ENCODE results near the gene CCDC107.
"Not testable (repeated sequence)": the region's sequence is repeated elsewhere in the genome, so short reads cannot be mapped to it uniquely, and the experiment has no call there.

CCDC107 gene

GRCh38 chr9:35636135-35636876, 21.8 kb upstream of the CCDC107 start:
- in situ Hi-C loops (cut with HindIII; ENCODE audit: low pct_ligation_motif_present, low pct_unique_long_range_greater_than_20kb, low sequenced_read_pairs), result no loop called here
- no peak for DNase-seq

GRCh38 chr9:35636877-35637246, 21.2 kb upstream of the CCDC107 start:
- DNase-seq; in situ Hi-C loops (cut with HindIII; ENCODE audit: low pct_ligation_motif_present, low pct_unique_long_range_greater_than_20kb, low sequenced_read_pairs): not testable (repeated sequence)

- in situ Hi-C loops (cut with HindIII; ENCODE audit: low pct_ligation_motif_present, low pct_unique_long_range_greater_than_20kb, low sequenced_read_pairs), result not testable (repeated sequence)
Measured at GRCh38 chr9:35637427-35637955, 20.6 kb upstream of the CCDC107 start.

GRCh38 chr9:35638751-35639150, 19.3 kb upstream of the CCDC107 start:
- in situ Hi-C loops (cut with HindIII; ENCODE audit: low pct_ligation_motif_present, low pct_unique_long_range_greater_than_20kb, low sequenced_read_pairs); DNase-seq: not testable (repeated sequence)

More at GRCh38 chr9:35637427-35637955, 20.6 kb upstream of the CCDC107 start:
- DNase-seq, result not testable (repeated sequence)

- in situ Hi-C loops (cut with HindIII; ENCODE audit: low pct_ligation_motif_present, low pct_unique_long_range_greater_than_20kb, low sequenced_read_pairs), result not testable (repeated sequence)
Measured at GRCh38 chr9:35639225-35639624, 18.9 kb upstream of the CCDC107 start.

GRCh38 chr9:35639631-35640030, 18.5 kb upstream of the CCDC107 start:
- no peak for DNase-seq
- in situ Hi-C loops (cut with HindIII; ENCODE audit: low pct_ligation_motif_present, low pct_unique_long_range_greater_than_20kb, low sequenced_read_pairs), result no loop called here

More at GRCh38 chr9:35639225-35639624, 18.9 kb upstream of the CCDC107 start:
- DNase-seq, result not testable (repeated sequence)

- in situ Hi-C loops (cut with HindIII; ENCODE audit: low pct_ligation_motif_present, low pct_unique_long_range_greater_than_20kb, low sequenced_read_pairs); DNase-seq: not testable (repeated sequence)
Measured at GRCh38 chr9:35640431-35640830, 17.7 kb upstream of the CCDC107 start.

GRCh38 chr9:35641478-35641877, 16.6 kb upstream of the CCDC107 start:
- in situ Hi-C loops (cut with HindIII; ENCODE audit: low pct_ligation_motif_present, low pct_unique_long_range_greater_than_20kb, low sequenced_read_pairs); DNase-seq: not testable (repeated sequence)

GRCh38 chr9:35643046-35643445, 15.0 kb upstream of the CCDC107 start:
- in situ Hi-C loops (cut with HindIII; ENCODE audit: low pct_ligation_motif_present, low pct_unique_long_range_greater_than_20kb, low sequenced_read_pairs), result no loop called here
- DNase-seq, result no peak

GRCh38 chr9:35645736-35646135, 12.4 kb upstream of the CCDC107 start:
- DNase-seq, result not testable (repeated sequence)

GRCh38 chr9:35646153-35646532, 11.9 kb upstream of the CCDC107 start:
- in situ Hi-C loops (cut with HindIII; ENCODE audit: low pct_ligation_motif_present, low pct_unique_long_range_greater_than_20kb, low sequenced_read_pairs), result no loop called here
- DNase-seq, result peak; percentile 40

More at GRCh38 chr9:35645736-35646135, 12.4 kb upstream of the CCDC107 start:
- in situ Hi-C loops (cut with HindIII; ENCODE audit: low pct_ligation_motif_present, low pct_unique_long_range_greater_than_20kb, low sequenced_read_pairs), result not testable (repeated sequence)

GRCh38 chr9:35646533-35647265, 11.4 kb upstream of the CCDC107 start:
- peak; percentile 86 for DNase-seq
- in situ Hi-C loops (cut with HindIII; ENCODE audit: low pct_ligation_motif_present, low pct_unique_long_range_greater_than_20kb, low sequenced_read_pairs), result no loop called here

GRCh38 chr9:35649431-35650340, 8.4 kb upstream of the CCDC107 start:
- in situ Hi-C loops (cut with HindIII; ENCODE audit: low pct_ligation_motif_present, low pct_unique_long_range_greater_than_20kb, low sequenced_read_pairs), result no loop called here
- DNase-seq, result no peak

GRCh38 chr9:35650341-35651158, 7.5 kb upstream of the CCDC107 start, which contains the start of gene SIT1:
Gene SIT1, minus strand, starts transcription at chr9:35650931. Its CDS starts 78 bp downstream, at chr9:35650853.
- in situ Hi-C loops (cut with HindIII; ENCODE audit: low pct_ligation_motif_present, low pct_unique_long_range_greater_than_20kb, low sequenced_read_pairs), result no loop called here
- no peak for DNase-seq

- DNase-seq, result no peak
- in situ Hi-C loops (cut with HindIII; ENCODE audit: low pct_ligation_motif_present, low pct_unique_long_range_greater_than_20kb, low sequenced_read_pairs), result no loop called here
Measured at GRCh38 chr9:35651956-35652828, 5.9 kb upstream of the CCDC107 start.

- no peak for DNase-seq
- in situ Hi-C loops (cut with HindIII; ENCODE audit: low pct_ligation_motif_present, low pct_unique_long_range_greater_than_20kb, low sequenced_read_pairs), result no loop called here
Measured at GRCh38 chr9:35652829-35653209, 5.3 kb upstream of the CCDC107 start.

- no peak for DNase-seq
- in situ Hi-C loops (cut with HindIII; ENCODE audit: low pct_ligation_motif_present, low pct_unique_long_range_greater_than_20kb, low sequenced_read_pairs), result no loop called here
Measured at GRCh38 chr9:35653611-35654010, 4.5 kb upstream of the CCDC107 start.
